GM19351 (cell line): Measurements from ENCODE around the gene SPON1.

Experiments used
- ATAC-seq: cut with Tn5 transposase; IDR thresholded peaks from one replicate; pipeline ENCODE4 v1.9.1; 2021; ENCODE audit warnings: mild to moderate bottlenecking, moderate library complexity; ENCODE audit not compliant: unreplicated experiment

SPON1 gene

GRCh38 chr11:14308897-14309387 is 346.4 kb downstream of the SPON1 start:
- ATAC-seq: peak; percentile 50

GRCh38 chr11:14309425-14310192 is 347.1 kb downstream of the SPON1 start:
- ATAC-seq: no peak

- ATAC-seq: no peak
These were observed 348.2 kb downstream of the SPON1 start for GRCh38 chr11:14310679-14311078.

- no peak for ATAC-seq
These were observed 350.4 kb downstream of the SPON1 start for GRCh38 chr11:14312736-14313438.

- ATAC-seq: peak; percentile 35
These were observed 351.6 kb downstream of the SPON1 start for GRCh38 chr11:14314127-14314526.

GRCh38 chr11:14315130-14315529 is 352.6 kb downstream of the SPON1 start:
- ATAC-seq: peak; percentile 35
